Measurements from ENCODE around the gene NPTN. TPM values are rescaled to one million over a fixed set of nuclear protein-coding genes. Genes with fewer than 3 reads are reported as not detected.

Gene NPTN
- total RNA-seq, 1 experiment from 2014 or later: 90.9 TPM

- Histone ChIP-seq H2AFZ (ENCODE audit: low read depth, low read length, poor library complexity, severe bottlenecking) (no peak overlapping the region), H3K9ac (ENCODE audit: low read length) (no peak overlapping the region), H3K27me3 (ENCODE audit: insufficient read depth, low read length) (no peaks in the 10 kb centered on the region), H3K4me2 (ENCODE audit: low read length) (no peak overlapping the region), H3K79me2 (ENCODE audit: insufficient read depth, low read length) (no peaks in the 10 kb centered on the region), H3K4me3 (replicated peaks in 1 of 2; ENCODE audit: low read depth in 1 of 2, low read length in 2 of 2) (no peak overlapping the region), H3K27ac (ENCODE audit: low read depth, low read length) (no peak overlapping the region), H3K4me1 (ENCODE audit: control insufficient read depth in 1 of 2, insufficient read depth in 2 of 2, low read length in 2 of 2) (no peaks in the 10 kb centered on the region), H4K20me1 (ENCODE audit: insufficient read depth) (no peaks in the 10 kb centered on the region), H3K9me3 (ENCODE audit: control insufficient read depth in 1 of 2, insufficient read depth in 1 of 2, low read depth in 1 of 2, low read length in 2 of 2) (no peaks in the 10 kb centered on the region), H3K9me2 (ENCODE audit: insufficient read depth) (no peaks in the 10 kb centered on the region), H3K36me3 (ENCODE audit: control insufficient read depth in 1 of 2, insufficient read depth in 2 of 2, low read length in 2 of 2) (no peaks in the 10 kb centered on the region)
- intact Hi-C loops (cut with micrococcal nuclease): no loop called here
- ATAC-seq: no peak
- ChIA-PET CTCF (interaction anchor here (1.5 kb wide), 1 partner anchor 33 kb away, joined by 3 read pairs; no protein-coding TSS in a partner anchor), RAD21 (ENCODE audit: low non-redundant PET in 1 of 2, low total read pairs in 2 of 2, uncharacterized antibody in 2 of 2, unreplicated experiment in 2 of 2) (no interaction called here), POLR2A (no interaction called here)
- no TSS peak for BruUV-seq (replicated peaks)
- no peak for DNase-seq (ENCODE audit: low read depth, low spot score)
- TF ChIP-seq ELF1 (IDR thresholded peaks at IDR 0.05; ENCODE audit: borderline replicate concordance, low read depth): no peak
- no peak for TF ChIP-seq ZFX (IDR thresholded peaks at IDR 0.05)
- TF ChIP-seq POLR2AphosphoS5 (IDR thresholded peaks at IDR 0.05; ENCODE audit: low read depth, low read length): no peak
- no peak for TF ChIP-seq ATF3 (IDR thresholded peaks at IDR 0.05)
- no peak for TF ChIP-seq FOSL1 (IDR thresholded peaks at IDR 0.05; ENCODE audit: low read depth)
- TF ChIP-seq JUND (IDR thresholded peaks at IDR 0.05): no peak
- TF ChIP-seq ZNF274 (IDR thresholded peaks at IDR 0.05; ENCODE audit: low read depth, low read length): no peak
- TF ChIP-seq EZH2phosphoT487 (IDR thresholded peaks at IDR 0.05; ENCODE audit: borderline replicate concordance): no peak
- no peak for TF ChIP-seq SP1 (IDR thresholded peaks at IDR 0.05; ENCODE audit: low read depth)
- no peak for TF ChIP-seq EZH2 (IDR thresholded peaks at IDR 0.05)
Measured at GRCh38 chr15:73527598-73527997, 105.6 kb downstream of the NPTN start.

- H3K9ac ChIP-seq (ENCODE audit: low read length): no peak overlapping the region
- no peaks in the 10 kb centered on the region for H4K20me1 ChIP-seq (ENCODE audit: insufficient read depth)
- TF ChIP-seq ZFX (IDR thresholded peaks at IDR 0.05) (no peak), ZBTB33 (IDR thresholded peaks at IDR 0.05; ENCODE audit: extremely low read depth, insufficient replicate concordance, low read length) (no peak), SP1 (IDR thresholded peaks at IDR 0.05; ENCODE audit: low read depth) (no peak), FOSL1 (IDR thresholded peaks at IDR 0.05; ENCODE audit: low read depth) (no peak), EZH2 (IDR thresholded peaks at IDR 0.05) (no peak), ZNF274 (IDR thresholded peaks at IDR 0.05; ENCODE audit: low read depth, low read length) (no peak), JUND (IDR thresholded peaks at IDR 0.05) (no peak), CEBPB (IDR thresholded peaks at IDR 0.05; ENCODE audit: low read depth) (no peak), TCF7L2 (IDR thresholded peaks at IDR 0.05; ENCODE audit: borderline replicate concordance, extremely low read depth, insufficient read depth, insufficient read length) (no peak), SRF (IDR thresholded peaks at IDR 0.05; ENCODE audit: low read depth) (no peak), CTCF (IDR thresholded peaks at IDR 0.05 in 2 of 3, conservative IDR thresholded peaks at IDR 0.05 in 1 of 3; ENCODE audit: borderline replicate concordance in 1 of 3, insufficient read depth in 1 of 3, low read depth in 2 of 3, low read length in 2 of 3) (no peak), SIN3A (IDR thresholded peaks at IDR 0.05; ENCODE audit: low read depth) (no peak), EZH2phosphoT487 (IDR thresholded peaks at IDR 0.05; ENCODE audit: borderline replicate concordance) (no peak), MAX (IDR thresholded peaks at IDR 0.05) (no peak)
- ChIA-PET POLR2A (no interaction called here), CTCF (no interaction called here), RAD21 (ENCODE audit: low non-redundant PET in 1 of 2, low total read pairs in 2 of 2, uncharacterized antibody in 2 of 2, unreplicated experiment in 2 of 2) (no interaction called here)
- no peak overlapping the region for H2AFZ ChIP-seq (ENCODE audit: low read depth, low read length, poor library complexity, severe bottlenecking)
- H3K79me2 ChIP-seq (ENCODE audit: insufficient read depth, low read length): no peaks in the 10 kb centered on the region
- ATAC-seq: no peak
- DNase-seq (ENCODE audit: low read depth, low spot score): no peak
- H3K4me3 ChIP-seq (replicated peaks in 1 of 2; ENCODE audit: low read depth in 1 of 2, low read length in 2 of 2): no peak overlapping the region
- no peak overlapping the region for H3K4me2 ChIP-seq (ENCODE audit: low read length)
- intact Hi-C loops (cut with micrococcal nuclease): no loop called here
- no peaks in the 10 kb centered on the region for H3K4me1 ChIP-seq (ENCODE audit: control insufficient read depth in 1 of 2, insufficient read depth in 2 of 2, low read length in 2 of 2)
- H3K9me3 ChIP-seq (ENCODE audit: control insufficient read depth in 1 of 2, insufficient read depth in 1 of 2, low read depth in 1 of 2, low read length in 2 of 2): no peaks in the 10 kb centered on the region
- no TSS peak for BruUV-seq (replicated peaks)
- H3K27me3 ChIP-seq (ENCODE audit: insufficient read depth, low read length): no peaks in the 10 kb centered on the region
- H3K9me2 ChIP-seq (ENCODE audit: insufficient read depth): no peaks in the 10 kb centered on the region
- H3K36me3 ChIP-seq (ENCODE audit: control insufficient read depth in 1 of 2, insufficient read depth in 2 of 2, low read length in 2 of 2): no peaks in the 10 kb centered on the region
- H3K27ac ChIP-seq (ENCODE audit: low read depth, low read length): no peak overlapping the region
Measured at GRCh38 chr15:73524919-73525318, 108.3 kb downstream of the NPTN start.

Data from HCT116 (cell line).